GM12874 (cell line): ENCODE data around the gene ANKRD63.

Experiments used
- TF ChIP-seq, protein P1 (sequence below): IDR thresholded peaks from 2 replicates; pipeline ENCODE4 v1.5.1; 2011; ENCODE audit warnings: low read depth, mild to moderate bottlenecking, control low read depth, low read length, moderate library complexity; ENCODE audit not compliant: insufficient read depth

ANKRD63 gene

DNA sequence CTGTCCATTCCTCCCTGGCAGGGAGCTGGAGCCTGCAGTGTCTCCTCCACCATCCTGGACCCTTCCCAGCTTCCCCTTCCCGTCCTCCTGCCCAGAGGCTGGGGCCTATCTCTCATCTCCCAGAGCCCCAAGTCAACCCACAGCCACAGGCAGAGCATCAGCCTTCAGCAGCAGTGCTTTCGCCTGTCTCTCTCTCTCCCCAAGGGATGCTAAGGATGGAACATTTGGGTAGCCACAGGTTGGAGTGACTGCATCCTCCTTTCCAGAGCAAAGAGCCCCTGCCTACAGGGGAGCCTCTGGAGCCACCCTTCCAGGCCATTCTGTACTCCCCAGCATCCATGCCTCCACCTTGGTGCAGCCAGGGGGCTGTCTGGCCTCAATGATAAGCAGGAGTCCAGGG, 20.7 kb upstream of the ANKRD63 start:
- TF ChIP-seq, protein P1, sequence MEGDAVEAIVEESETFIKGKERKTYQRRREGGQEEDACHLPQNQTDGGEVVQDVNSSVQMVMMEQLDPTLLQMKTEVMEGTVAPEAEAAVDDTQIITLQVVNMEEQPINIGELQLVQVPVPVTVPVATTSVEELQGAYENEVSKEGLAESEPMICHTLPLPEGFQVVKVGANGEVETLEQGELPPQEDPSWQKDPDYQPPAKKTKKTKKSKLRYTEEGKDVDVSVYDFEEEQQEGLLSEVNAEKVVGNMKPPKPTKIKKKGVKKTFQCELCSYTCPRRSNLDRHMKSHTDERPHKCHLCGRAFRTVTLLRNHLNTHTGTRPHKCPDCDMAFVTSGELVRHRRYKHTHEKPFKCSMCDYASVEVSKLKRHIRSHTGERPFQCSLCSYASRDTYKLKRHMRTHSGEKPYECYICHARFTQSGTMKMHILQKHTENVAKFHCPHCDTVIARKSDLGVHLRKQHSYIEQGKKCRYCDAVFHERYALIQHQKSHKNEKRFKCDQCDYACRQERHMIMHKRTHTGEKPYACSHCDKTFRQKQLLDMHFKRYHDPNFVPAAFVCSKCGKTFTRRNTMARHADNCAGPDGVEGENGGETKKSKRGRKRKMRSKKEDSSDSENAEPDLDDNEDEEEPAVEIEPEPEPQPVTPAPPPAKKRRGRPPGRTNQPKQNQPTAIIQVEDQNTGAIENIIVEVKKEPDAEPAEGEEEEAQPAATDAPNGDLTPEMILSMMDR: no peak

DNA sequence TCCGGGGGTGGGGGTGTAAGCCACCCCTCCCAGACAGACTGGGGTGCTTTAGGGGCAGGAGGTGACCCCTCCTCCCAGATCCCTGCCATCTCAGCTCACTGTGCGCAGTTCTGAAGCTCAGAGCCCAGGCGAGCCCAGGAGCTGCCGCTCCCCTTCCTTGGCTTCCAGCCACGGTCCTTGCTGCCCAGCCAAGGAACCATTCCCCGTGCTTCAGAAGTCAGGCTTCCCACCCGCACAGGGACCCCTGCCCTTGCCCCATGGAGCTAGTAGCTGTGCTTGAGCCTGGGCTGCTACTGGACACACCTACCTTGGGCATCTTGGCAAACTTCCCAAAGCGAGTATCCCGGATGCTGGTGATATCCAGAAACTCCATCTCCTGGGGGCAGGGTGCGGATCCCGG, 20.1 kb upstream of the ANKRD63 start:
- TF ChIP-seq, protein P1: no peak

DNA sequence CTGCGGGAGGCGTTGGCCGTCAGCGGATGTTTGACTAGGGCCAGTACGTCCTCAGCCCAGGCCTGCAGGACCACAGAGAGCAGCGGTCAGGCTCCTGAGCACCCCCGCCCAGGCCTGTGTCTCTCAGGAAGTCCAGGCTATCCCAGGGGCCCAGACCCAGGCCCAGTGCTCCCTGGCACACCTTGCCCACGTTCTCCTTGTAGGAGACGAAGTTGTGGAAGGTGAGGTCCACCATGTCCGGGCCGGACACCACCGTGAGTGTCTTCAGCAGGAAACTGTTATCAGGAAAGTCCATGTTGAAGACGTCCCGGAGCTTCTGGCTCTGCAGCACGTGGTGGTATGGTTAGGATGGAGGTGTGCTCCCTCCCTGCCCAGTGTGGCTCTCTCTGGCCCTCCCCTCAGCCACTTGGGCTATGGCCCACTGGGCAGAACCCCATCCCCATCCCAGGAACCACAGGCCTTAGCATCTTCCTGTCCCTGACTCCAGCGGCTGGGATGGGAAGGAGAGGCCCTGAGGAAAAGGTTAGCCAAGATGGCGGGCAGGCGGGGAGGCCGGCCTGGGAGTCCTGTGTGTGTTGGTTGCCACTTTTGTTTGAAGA, 19.5 kb upstream of the ANKRD63 start:
- TF ChIP-seq, protein P1: no peak

DNA sequence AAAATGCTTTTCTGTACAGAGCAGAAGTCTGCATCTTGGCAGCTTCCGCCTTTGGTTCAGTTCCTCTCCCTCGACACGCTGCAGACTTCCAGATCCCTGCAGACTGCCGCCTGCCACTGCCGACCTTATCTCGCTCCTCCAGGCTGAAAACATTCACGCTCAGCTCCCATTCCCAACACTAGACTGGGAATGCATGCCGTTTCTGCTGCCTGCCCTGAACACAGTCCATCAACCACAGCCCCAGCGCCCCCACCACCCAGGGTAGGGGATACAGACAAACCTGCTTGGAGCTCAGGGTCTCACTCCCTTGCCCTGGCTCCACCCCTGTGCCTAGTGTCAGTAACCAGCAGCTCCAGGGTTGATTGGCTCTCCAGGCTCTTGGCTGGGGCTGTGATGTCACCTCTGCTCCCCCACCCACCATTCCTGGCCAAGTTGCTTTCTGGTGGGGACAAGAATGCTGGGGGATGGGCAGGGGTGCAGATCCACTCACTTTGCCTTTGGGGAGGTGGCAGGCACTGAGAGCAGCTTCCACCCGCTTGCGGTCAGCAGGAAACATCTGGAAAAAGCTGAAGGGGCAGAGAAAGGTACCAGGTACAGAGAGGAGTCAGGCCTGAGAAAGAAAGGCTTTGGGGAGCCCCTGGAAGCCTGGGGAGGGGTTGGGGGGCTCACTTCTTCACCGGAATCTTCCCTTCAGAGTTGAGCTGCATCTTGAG, 18.8 kb upstream of the ANKRD63 start:
- TF ChIP-seq, protein P1: no peak

DNA sequence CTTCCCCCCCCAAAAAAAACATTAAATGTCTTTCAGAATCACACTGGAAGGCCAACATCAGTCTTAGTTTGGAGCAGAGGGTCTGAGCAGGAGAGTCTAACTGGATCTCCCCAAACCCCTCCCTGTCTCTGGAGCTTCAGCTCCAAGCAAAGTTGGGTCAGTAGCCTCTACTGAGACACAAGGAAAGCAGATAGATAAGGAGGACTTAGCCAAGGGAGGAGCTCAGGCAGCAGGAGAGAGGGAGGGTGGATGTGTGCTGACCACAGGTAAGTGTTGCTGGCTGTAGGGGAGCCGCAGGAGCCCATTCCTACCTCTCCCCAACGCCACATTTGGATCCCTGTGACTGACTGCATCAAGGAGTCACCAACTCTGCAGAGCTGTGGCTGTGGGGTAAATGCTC, 17.9 kb upstream of the ANKRD63 start:
- TF ChIP-seq, protein P1: no peak

DNA sequence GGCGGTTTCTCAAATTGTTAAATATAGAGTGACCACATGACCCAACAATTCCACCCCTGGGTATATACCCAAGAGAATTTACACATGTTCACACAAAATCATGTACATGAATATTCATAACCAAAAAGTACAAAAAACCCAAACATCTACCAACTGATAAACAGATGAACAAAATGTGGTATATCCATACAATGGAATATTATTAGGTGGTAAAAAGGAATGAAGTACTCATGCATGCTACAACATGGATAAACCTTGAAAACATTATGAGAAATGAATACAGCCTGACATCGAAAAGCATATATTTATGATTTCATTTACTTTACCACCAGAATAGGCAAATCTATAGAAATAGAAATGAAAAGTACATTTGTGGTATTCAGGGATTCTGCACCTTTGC, 17.5 kb upstream of the ANKRD63 start:
- TF ChIP-seq, protein P1: no peak

DNA sequence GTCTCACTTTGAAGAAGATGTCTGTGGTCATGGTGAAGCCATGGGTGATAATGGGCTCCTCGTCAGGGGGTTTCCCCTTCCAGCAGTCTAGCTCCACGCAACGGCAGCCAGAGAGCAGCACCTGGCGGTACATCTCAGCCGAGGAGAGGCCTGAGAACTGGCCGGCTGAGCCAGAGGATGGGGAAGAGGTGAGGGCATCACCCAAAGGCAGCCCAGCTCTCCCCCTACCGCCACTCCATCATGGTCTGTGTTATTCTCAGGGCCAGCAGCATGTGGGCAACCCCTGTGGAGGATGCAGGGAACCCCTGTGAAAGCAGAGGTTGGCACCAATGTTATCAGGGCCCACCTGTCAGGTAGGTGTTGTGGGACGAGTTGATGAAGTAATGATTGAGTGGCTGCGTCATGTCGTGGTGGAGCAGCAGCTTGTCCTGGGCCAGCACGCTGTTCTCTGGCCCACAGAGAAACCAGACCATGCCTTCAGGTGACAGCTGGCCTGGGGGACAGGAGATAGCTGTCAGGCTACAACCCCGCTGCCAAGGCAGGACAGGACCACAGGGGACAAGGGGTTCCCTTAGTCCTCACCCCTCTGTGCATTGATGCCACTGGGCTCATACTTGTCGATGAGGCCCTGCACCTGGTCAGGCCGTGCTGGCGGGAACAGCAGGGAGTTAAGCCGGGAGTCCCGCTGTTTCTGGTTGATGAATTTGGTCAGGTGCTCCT, 15.5 kb upstream of the ANKRD63 start:
- TF ChIP-seq, protein P1: no peak
